ENCODE results near the gene IGFBP7.

Gene IGFBP7

DNA sequence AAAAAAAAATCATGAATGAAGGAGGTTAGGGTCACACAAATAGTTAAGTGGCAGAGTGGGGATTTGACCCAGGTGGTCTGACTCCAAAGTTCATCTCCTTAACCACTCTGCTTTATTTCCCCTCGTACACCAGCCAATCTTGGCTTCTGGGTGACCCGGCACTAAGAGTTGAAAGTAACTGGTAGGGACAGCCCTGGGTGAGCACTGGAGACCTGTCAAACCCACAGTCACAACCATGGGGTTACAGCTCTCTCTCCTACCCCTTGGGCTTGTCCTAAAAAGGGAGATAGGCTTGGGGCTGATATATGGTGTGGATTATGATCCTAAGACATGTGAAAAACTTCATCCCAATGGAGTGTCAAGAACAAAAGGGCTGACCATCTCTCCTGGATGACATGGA is 12.5 kb downstream of the IGFBP7 start:
- no peaks in the 10 kb centered on the region for H3K4me1 ChIP-seq
- no peak overlapping the region for H3K4me2 ChIP-seq (ENCODE audit: low read length)
- H3K9me3 ChIP-seq (ENCODE audit: control insufficient read depth, low read length), result no peaks in the 10 kb centered on the region
- no peak for TF ChIP-seq CTCF (IDR thresholded peaks at IDR 0.05)
- no peak overlapping the region for H3K4me3 ChIP-seq (ENCODE audit: low read depth, low read length)
- H3K27me3 ChIP-seq (ENCODE audit: control insufficient read depth, insufficient read depth, low read length), result no peaks in the 10 kb centered on the region
- no peaks in the 10 kb centered on the region for H3K79me2 ChIP-seq
- no peak overlapping the region for H3K27ac ChIP-seq
- H3K9ac ChIP-seq, result no peak overlapping the region
- no peaks in the 10 kb centered on the region for H3K36me3 ChIP-seq (ENCODE audit: control insufficient read depth, insufficient read depth, low read length)
- H2AFZ ChIP-seq, result no peak overlapping the region

DNA sequence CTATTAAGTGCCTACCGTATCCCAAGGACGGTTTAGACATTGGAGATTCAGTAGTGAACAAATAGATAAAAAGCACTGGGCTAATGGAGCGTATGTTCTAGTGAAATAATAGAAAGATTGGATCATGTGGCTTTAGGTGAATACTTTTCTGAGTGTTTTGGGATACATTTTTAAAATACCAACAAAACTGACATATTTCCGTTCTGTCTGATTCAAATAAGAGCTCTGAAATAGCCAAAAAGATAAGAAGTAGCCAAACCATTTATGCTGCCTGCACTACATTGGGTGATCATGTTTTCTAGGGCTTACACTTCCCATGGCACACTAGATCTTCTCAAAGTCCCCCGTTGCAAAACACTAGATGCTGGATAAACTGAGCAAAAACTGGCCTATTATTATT is 14.2 kb downstream of the IGFBP7 start:
- Histone ChIP-seq H3K4me3 (ENCODE audit: low read depth, low read length) (no peak overlapping the region), H3K27ac (no peak overlapping the region), H3K4me2 (ENCODE audit: low read length) (no peak overlapping the region), H3K79me2 (no peaks in the 10 kb centered on the region), H3K9ac (no peak overlapping the region), H3K4me1 (no peaks in the 10 kb centered on the region), H3K36me3 (ENCODE audit: control insufficient read depth, insufficient read depth, low read length) (no peaks in the 10 kb centered on the region), H3K27me3 (ENCODE audit: control insufficient read depth, insufficient read depth, low read length) (no peaks in the 10 kb centered on the region), H2AFZ (no peak overlapping the region), H3K9me3 (ENCODE audit: control insufficient read depth, low read length) (no peaks in the 10 kb centered on the region)
- no peak for TF ChIP-seq CTCF (IDR thresholded peaks at IDR 0.05)

GRCh38 chr4:57095245-57095644 is 14.9 kb downstream of the IGFBP7 start:
- H3K4me3 ChIP-seq (ENCODE audit: low read depth, low read length), result no peak overlapping the region
- TF ChIP-seq CTCF (IDR thresholded peaks at IDR 0.05), result no peak
- no peak overlapping the region for H3K4me2 ChIP-seq (ENCODE audit: low read length)
- H2AFZ ChIP-seq, result no peak overlapping the region
- H3K4me1 ChIP-seq, result no peaks in the 10 kb centered on the region
- H3K9ac ChIP-seq, result no peak overlapping the region
- H3K79me2 ChIP-seq, result no peaks in the 10 kb centered on the region
- no peaks in the 10 kb centered on the region for H3K9me3 ChIP-seq (ENCODE audit: control insufficient read depth, low read length)
- no peaks in the 10 kb centered on the region for H3K27me3 ChIP-seq (ENCODE audit: control insufficient read depth, insufficient read depth, low read length)
- H3K27ac ChIP-seq, result no peak overlapping the region
- H3K36me3 ChIP-seq (ENCODE audit: control insufficient read depth, insufficient read depth, low read length), result no peaks in the 10 kb centered on the region

DNA sequence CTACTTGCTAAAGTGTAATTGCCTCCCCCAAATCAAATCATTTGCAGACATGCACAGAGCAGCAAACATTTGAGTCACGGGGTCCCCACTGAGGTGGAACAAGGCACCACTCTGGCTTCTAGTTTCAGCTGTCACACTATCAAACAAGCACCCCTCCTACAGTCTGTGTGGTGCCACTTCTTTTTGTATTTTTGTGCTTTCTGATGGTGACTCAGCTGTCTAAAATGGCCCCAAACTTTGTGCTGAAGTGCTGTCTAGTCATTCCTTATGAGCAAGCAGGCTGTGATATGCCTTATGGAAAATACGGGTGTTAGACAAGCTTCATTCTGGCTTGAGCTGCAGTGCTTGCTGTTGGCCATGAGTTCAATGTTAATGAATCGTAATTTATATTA is 15.4 kb downstream of the IGFBP7 start:
- no peak overlapping the region for H3K4me2 ChIP-seq (ENCODE audit: low read length)
- no peaks in the 10 kb centered on the region for H3K9me3 ChIP-seq (ENCODE audit: control insufficient read depth, low read length)
- H3K4me1 ChIP-seq, result no peaks in the 10 kb centered on the region
- no peak overlapping the region for H3K27ac ChIP-seq
- H3K79me2 ChIP-seq, result no peaks in the 10 kb centered on the region
- H3K4me3 ChIP-seq (ENCODE audit: low read depth, low read length), result no peak overlapping the region
- H3K27me3 ChIP-seq (ENCODE audit: control insufficient read depth, insufficient read depth, low read length), result no peaks in the 10 kb centered on the region
- TF ChIP-seq CTCF (IDR thresholded peaks at IDR 0.05), result no peak
- H2AFZ ChIP-seq, result no peak overlapping the region
- H3K9ac ChIP-seq, result no peak overlapping the region
- no peaks in the 10 kb centered on the region for H3K36me3 ChIP-seq (ENCODE audit: control insufficient read depth, insufficient read depth, low read length)
